ENCODE measurements around the gene KLHL18. TPM values are rescaled to one million over a fixed set of nuclear protein-coding genes. Genes with fewer than 3 reads are reported as not detected.
"Not testable (repeated sequence)": the region's sequence is repeated elsewhere in the genome, so short reads cannot be mapped to it uniquely, and the experiment has no call there.

The KLHL18 gene
- 55.0 TPM for total RNA-seq
- long read RNA-seq, full-length matches to known transcripts: 32 of 55 reads
- long read RNA-seq, partial matches to known transcripts: 1 of 55 reads
- long read RNA-seq, other reads (novel, unspliced or antisense): 22 of 55 reads

DNA sequence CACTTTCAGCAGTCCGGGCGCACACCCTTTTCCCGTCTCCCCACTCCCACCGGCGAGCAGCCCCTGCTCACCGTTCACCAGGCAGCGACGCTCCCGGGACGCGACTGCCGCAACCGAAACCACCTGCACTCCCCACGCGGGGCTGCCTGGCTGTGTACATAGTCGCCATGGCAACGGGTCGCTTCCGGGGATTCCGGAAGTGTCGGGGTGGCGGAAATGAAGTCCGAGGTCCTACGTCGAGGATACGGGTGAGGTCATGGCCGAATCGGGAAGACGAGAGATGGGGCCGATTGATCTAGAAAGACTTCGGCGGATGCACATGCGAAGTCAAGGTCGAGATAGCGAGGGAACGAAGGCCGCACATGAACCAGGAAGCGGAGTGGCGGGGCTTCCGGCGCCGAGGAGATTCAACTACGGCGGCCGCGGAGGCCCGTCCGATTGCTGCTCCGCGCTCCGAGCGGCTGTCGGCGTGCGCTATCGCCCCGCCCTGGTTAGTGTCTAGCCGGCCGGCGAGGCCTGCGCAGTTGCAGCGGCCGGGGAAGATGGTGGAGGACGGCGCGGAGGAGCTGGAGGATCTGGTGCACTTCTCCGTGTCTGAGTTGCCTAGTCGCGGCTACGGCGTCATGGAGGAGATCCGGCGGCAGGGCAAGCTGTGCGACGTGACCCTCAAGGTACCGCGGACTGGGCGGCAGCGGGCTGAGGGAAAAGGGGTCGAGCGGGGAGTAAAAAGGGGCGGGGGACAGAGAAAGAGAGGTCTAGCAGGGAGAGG is at the start of gene KLHL18, which contains the start of gene KIF9:
TSS of gene KLHL18 (plus strand) at position 521 of the 769 bp plus-strand sequence. CDS start at position 543, 22 bp downstream.
TSS of gene KIF9 (minus strand) at position 376 of the 769 bp plus-strand sequence. CDS start 5,425 bp downstream, outside the sequence.
- intact Hi-C loops (cut with micrococcal nuclease): no loop called here
- DNase-seq (peak; percentile 96), ATAC-seq (peak; percentile 98)

DNA sequence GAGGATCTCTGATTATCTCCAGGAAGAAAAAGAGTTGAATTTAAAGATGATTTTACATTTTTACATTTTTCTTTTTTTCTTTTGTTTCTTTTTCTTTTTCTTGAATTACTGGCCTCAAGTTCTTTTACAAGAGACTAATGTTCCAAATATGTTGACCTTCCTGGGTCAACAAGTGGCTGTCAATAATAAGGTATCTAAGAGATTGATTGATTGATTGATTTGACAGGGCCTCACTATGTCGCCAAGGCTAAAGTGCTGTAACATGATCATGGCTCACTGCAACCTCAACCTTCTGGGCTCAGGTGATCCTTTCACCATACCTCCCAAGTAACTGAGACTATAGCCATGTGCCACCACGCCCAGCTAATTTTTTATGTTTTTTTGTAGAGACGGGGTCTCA is 44.7 kb upstream of the KLHL18 start:
- no peak for DNase-seq
- intact Hi-C loops (cut with micrococcal nuclease): no loop called here
- no peak for ATAC-seq

DNA sequence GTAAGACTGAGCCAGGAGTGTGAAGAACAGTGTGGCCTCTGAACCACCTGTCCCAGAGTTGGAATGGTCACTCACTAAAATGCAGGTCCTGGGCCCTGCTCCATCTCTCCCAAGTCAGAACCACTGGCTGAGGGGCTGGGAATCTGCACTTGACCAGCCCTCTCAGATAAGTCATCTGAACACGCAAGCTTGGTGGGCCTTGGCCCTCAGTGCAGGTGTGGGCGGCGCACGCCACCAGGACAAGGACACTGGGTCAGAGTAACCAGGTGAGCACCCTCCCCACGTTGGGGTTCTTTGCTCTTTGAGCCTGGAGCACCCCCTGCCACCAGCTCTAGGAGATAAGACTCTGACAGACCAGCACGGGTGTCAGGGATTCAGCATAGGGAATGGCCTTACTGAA is 42.8 kb upstream of the KLHL18 start:
- DNase-seq: no peak
- intact Hi-C loops (cut with micrococcal nuclease): no loop called here
- no peak for ATAC-seq

DNA sequence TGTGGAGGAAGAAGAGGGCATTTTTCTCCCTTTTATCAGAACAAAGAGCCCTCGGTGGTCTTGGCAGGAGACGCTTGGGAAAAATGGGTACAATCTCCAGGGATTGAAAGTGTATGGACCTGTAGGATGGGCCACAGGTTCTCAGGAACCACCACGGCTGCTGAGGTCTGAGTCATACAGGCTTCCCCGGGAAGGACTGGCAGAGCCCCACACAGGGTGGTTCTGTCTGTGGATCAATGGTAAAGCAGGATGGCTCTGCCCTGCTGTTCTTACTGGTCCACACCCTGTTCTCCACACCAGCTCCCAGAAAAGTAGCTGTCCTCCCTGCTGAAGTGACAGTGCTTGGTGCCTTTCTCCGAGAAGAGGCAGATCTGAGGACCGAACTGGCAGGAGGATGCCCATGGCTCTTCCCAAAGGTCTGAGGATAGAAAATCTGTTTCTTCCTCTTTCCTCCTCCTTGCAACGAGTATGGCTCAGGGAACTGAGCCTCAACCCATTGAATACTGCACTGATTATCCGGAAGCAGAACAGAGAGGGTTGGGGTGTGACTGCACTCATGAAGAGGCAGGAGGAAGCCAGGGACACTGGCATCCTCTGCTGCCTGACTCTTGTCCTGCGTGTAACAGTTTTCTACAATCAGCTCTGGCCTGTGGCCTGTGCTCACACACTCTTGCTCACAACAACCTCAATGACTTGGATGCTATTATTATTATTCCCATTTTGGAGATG is 39.2 kb upstream of the KLHL18 start:
- no peak for ATAC-seq

DNA sequence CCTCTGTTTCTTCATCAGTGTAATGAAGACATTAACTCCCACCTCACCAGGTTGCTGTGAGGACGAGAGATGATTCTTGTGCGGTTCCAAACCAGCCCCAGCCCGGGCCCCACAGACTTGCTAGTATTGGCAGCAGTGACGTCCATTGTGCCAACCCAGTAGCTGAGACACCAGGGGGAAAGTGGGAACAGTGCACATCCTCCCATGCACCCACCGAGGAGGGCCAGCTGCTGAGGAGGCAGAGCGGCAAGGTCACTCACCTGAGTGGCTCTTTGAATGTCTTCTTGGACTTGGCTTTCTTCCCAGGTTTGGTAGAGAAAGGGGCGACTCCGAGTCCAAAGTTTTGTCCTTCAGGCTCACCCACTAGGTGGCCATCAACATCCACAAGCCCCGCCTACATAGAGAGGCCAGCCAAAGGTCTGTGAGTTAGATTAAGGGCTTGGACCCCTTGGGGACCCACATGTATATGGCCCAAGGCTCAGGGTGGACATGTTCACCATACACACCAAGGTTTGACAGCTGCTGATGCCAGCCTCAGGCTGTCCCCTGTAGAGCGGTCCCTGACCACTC is 38.1 kb upstream of the KLHL18 start:
- no peak for ATAC-seq
- intact Hi-C loops (cut with micrococcal nuclease): no loop called here
- DNase-seq: no peak

More for the DNA sequence above, 39.2 kb upstream of the KLHL18 start:
- intact Hi-C loops (cut with micrococcal nuclease): no loop called here
- no peak for DNase-seq

DNA sequence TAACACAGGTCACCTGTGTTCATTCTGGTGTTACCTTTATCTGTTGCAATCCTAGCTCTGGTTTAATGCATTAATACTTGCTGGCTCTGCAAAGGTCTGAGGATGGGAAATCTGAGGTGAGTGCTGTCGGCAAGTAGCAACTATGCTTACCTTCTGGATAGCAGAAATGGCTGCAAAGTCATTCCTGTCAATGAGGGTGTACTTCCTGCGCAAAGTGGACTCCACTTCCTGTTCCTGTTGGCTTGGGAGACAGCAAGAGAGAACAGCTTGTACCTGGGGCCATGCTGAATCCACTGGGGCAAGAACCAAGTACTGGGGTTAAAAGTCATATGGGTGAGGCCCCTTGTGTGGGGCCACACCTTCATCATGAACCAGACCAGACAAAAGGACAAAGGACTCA is 37.5 kb upstream of the KLHL18 start:
- ATAC-seq: no peak
- no peak for DNase-seq
- intact Hi-C loops (cut with micrococcal nuclease): no loop called here

DNA sequence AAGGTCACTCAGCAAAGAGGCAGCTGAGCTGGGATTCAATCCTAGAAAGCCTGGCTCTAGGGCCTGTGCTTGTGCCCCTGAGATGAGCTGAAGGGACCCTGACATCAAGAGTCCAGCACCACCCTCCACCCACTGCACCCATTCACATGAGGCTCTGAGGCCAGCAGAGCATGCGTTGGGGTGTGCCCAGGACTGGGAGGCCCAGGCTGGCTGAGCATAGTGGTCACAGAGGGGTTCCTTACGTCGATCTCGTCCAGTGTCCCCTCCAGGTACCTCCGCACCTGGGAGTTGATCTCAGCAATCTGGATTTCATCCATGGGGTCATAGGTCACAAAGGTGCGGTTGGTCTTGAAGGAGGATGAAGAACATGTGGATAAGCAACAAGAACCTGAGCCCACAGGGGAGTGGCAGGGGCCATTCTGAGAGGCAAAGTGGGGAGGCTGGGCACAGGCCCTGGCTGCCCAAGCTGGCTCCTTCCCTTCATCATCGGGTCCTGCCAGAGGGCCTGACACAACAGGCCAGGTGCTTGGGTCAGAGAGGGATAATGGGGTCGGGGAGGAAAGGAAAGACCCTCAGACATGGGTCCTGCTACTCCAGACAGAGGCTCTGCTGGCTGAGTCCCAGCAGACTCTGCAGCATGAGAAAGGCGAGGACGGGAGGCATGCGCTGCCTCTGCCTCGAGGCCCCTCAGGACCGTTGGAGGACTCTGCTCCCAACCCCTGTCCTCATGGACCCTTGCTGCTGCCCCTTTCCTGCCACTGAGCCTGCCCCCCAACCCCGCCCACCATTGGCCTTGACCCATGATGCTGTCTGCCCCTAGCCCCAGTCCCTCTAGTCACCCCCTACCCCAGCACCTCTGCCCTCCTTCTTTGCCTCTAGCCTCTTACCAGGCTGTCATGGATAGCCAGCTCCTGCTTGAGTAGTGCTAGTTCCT is 35.3 kb upstream of the KLHL18 start:
- DNase-seq (no peak), ATAC-seq (no peak)
- intact Hi-C loops (cut with micrococcal nuclease): no loop called here

DNA sequence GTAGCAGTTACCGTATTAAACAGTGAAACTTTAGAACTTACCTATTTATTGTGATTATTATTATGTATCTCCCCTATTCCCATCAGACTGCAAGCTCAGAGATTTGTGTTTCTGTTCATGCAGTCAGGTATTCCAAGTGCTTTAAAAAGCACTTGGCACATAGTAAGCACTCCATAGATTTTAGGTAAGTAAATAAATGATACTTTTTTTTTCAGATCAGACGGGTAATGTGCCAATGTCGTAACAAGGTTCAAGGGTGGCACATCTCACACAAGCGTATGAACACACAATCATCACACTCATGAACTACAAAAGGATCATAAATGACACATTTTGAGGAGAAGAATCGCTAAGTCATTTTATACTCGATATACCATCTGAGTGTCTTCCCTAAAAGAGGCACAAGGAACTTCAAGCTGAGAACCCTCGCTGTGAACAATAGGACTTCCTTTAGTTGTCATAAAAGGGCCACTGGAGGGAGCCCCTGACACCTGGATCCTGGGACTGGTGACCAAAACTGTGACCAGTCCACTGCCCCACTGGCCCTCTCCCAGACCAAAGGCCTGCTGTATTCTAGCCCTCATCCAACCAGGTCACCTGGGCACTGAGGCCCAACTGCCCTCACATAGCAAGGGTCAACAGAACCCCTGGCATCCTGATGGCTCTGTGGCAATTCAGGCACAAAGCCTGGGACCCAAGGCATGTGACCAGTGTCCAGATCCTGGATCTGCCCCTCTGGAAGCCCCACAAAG is 32.3 kb upstream of the KLHL18 start:
- intact Hi-C loops (cut with micrococcal nuclease): loop anchor here (5.0 kb wide), 1 partner anchor 72 kb away; no protein-coding TSS in a partner anchor
- ATAC-seq: peak; percentile 83
- peak; percentile 44 for DNase-seq

DNA sequence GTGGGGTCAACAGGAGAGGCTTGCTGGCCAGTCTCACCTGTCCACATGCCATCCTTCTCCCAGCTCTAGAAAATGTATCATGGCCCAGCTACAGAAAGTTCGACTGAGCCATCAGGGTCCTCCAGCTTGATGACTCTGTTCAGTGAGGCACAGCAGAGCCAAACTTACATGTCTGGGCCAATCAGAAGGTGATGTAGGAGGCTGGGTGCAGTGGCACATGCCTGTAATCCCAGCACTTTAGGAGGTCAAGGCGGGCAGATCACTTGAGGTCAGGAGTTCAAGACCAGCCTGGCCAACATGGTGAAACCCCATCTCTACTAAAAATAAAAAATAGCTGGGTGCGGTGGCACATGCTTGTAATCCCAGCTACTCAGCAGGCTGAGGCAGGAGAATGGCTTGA is 31.7 kb upstream of the KLHL18 start:
- DNase-seq, ATAC-seq: not testable (repeated sequence)
- intact Hi-C loops (cut with micrococcal nuclease): loop anchor here (5.0 kb wide), 1 partner anchor 71 kb away; no protein-coding TSS in a partner anchor

DNA sequence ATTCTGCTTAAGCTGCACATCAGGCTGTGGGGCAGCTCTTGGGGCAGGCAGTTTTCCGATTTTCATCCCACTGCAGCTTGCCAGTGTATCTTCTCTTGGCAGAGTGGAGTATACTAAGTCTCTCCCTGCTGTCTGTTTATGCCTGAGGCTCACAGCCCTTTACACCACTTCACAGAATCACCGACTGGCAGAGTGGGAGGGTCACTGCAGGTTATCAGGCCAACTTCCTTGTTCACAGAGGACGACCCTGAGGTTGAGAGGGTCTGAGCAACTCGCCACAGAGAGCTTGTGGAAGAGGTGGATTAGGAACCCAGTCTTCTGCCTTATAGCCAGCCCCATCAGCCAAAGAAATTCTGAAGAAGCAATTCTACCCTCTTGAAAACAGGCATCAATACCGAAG is 31.1 kb upstream of the KLHL18 start:
- ATAC-seq (no peak), DNase-seq (no peak)
- intact Hi-C loops (cut with micrococcal nuclease): loop anchor here (5.0 kb wide), 1 partner anchor 71 kb away; no protein-coding TSS in a partner anchor

DNA sequence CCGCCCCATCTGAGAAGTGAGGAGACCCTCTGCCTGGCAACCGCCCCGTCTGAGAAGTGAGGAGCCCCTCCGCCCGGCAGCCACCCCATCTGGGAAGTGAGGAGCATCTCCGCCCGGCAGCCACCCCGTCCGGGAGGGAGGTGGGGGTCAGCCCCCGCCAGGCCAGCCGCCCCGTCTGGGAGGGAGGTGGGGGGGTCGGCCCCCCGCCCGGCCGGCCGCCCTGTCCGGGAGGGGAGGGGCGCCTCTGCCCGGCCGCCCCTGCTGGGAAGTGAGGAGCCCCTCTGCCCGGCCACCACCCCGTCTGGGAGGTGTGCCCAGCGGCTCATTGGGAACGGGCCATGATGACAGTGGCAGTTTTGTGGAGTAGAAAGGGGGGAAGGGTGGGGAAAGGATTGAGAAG is 26.4 kb upstream of the KLHL18 start:
- intact Hi-C loops (cut with micrococcal nuclease): not testable (repeated sequence)

DNA sequence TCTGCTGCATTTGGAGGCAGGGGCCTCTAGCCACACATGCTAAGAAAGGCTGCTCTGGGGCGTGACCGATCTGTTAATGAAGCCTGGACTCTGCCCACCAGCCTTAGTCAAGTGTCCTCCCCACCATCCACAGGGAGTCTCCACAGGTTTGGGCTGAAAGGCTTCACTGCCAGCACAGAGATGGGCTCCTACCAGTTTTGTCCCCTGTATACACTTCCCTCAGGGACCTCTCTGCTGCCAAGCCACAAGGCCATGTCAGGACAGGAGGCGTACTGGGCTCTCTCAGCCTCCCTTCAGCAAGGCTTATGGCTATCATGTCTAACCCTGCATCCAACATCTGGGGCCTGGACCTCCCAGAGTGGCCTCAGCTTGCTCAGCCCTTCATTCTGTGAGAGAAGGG is 23.6 kb upstream of the KLHL18 start:
- ATAC-seq (no peak), DNase-seq (no peak)
- intact Hi-C loops (cut with micrococcal nuclease): no loop called here

More for the DNA sequence above, 26.4 kb upstream of the KLHL18 start:
- ATAC-seq, DNase-seq: not testable (repeated sequence)

DNA sequence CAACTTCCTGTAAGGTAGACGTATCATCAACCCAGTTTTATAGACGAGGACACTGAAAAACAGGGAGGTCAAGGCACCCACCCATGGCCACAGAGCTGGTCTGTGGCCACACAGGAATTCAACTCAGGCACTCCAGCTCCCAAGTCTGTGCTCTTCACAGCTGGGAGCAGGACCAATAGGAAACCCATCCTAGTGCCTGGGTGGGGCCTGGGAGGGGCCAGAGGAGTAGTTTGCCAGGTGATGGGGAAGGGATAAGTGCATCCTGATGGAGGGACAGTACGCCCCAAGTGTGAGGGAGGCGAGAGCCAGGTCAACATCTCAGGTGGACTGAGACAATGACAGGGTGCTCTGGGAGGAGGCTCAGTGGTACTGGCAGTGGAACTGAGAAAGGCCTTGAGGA is 22.1 kb upstream of the KLHL18 start:
- ATAC-seq (no peak), DNase-seq (no peak)
- intact Hi-C loops (cut with micrococcal nuclease): no loop called here

DNA sequence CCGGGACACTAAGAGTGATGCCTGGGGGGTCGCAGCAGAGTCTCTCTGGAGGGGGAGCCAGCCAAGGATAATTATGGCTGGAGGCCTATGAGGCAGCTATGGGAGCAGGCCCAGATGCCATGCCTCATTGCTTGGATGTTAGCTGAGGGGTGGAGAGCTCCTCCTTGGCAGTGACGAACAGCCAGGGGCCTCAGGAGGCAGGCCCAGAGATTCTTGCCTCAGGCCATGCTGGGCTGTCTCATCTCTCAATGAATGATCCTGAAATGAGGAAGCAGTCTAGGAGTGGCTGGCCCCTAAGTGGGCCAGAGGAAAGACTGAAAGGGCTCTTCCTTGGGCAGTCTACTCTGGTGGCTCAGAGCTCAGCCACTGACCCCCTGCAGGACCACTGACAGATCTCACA is 21.4 kb upstream of the KLHL18 start:
- no peak for ATAC-seq
- no peak for DNase-seq
- intact Hi-C loops (cut with micrococcal nuclease): no loop called here

DNA sequence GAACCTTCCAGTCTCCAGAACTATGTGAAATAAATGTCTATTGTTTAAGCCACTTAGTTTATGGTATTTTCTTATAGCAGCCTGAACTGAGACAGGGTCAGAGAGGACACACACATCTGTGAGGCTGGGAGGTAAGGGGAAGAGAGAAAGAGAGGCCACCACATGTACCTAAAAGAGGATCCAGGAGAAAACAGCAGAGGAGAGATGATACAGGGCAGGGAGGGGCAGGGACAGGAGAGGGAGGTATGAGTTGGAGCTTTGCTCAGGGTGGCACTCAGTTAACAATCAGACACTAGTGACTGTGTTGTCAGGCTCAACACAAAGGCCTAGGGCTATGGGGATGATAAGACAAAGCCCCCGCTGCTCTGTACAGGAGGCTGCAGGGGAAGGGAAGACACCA is 17.7 kb upstream of the KLHL18 start:
- ATAC-seq (no peak), DNase-seq (no peak)
- intact Hi-C loops (cut with micrococcal nuclease): no loop called here

DNA sequence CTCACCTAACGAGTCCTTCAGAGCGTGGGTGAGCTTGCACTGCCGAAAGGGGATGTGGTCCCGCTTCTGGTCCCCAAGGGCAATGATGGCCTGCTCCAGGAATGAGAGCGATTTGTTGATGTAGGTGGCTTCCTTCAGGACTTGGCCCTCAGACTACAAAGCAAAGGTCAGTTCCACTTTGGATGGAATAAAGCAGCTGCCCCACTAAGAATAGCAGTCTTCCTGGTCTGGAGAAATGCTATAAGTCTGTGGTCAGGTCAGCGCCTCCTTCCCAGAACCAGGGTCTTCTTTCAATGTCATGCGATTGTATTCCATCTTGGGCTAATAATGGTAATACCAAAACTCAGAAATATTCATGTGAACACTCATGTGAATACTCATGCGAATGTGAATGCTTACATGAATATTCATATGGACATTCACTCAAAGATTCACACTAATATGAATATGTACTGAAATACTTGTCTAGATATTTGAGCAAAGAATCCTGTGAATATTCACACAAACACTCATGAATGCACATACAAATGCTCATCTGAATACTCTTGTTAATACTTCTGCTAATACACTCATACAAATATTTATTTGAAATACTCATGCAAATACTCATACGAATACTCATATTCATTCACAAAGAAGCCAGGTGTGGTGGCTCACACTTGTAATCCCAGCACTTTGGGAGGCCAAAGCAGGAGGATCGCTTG is 16.9 kb upstream of the KLHL18 start:
- no peak for ATAC-seq
- intact Hi-C loops (cut with micrococcal nuclease): no loop called here
- DNase-seq: no peak

DNA sequence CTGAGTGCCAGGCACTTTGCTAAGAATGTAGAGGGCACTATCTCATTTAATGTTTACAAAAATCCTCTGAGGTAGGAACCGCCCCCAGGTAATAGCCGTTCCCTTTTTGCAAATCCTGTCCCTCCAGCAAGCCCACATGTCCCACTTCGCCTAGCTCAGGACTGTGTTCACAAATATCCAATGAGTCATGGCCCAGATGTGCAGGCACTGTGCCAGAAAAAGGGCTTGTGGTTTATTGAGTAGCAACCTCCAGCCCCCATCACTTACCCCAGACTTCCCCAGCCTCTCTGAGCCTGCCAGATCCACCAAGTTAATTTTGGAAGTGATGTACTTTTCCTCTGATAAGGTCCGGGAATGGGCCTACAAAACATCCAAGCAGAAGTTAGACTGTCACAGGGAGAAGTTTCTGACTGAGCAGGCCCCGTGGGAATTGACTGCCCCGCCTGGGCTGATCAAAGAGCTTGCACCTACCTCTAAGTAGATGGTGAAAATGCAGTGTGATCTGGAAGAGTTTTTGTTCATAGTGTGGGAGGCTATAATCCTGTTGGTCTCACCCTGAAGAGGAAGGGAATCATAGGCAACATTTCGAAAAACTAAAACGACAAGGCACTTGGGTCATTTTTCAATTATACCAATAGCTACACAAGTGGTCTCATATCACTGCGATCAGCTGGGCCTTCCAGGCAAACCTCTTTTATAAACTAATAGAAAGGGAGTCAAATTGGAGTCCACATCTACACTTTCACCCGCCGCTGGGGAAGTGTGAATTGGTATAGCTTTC is 15.8 kb upstream of the KLHL18 start:
- DNase-seq (peak; percentile 87), ATAC-seq (peak; percentile 96)
- intact Hi-C loops (cut with micrococcal nuclease): no loop called here

Data from left ventricle myocardium superior (tissue), 1 donor.